Hair follicle dermal papilla cell (primary cell): ENCODE measurements around the gene LHB. TPM values are rescaled to one million over a fixed set of nuclear protein-coding genes. Genes with fewer than 3 reads are reported as not detected.

Source experiments
- small RNA-seq: library from RNA; depleted of rRNA; stranded (forward); fragments of <200 nt; gene quantifications from one replicate; pipeline ENCODE3, GENCODE V24; 2012
- total RNA-seq: library from RNA; depleted of rRNA; stranded (reverse); fragments of >200 nt; gene quantifications from 2 replicates; pipeline ENCODE4 v1.2.3, GENCODE V29; 2012

The LHB gene
- 0.49 and 0.61 TPM in 2 replicates for total RNA-seq

DNA sequence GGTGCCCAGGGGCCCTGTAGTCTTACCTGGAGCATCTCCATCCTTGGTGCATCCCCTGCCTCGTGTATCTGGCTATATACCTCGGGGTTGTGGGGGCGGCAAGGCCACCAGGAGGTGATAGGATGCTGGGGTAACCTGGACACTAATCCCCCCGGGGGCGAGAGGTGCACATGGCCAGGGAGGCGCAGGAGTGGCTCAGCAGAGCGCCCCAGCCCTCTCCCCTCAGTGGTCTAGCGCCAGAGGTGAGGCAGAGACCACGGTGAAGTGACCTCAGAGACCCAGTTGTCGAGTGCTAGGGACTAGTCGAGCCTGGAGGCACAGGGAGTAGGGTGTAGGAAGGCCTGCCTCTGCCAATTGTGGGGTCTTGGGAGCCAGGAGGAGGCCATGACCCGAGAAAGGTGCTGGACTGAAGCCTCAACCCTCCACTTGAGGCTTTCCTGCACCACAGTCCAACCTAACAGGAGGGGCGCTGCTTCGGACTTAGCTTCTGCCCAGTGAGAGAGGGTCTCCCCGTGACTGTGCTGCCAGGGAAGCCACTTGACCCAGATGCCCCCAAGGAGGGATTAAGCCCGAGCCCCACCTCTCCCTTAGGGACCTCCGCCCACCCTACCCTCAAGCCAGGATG is at the start of gene LHB:
TSS of gene LHB (minus strand) at position 51 of the 625 bp plus-strand sequence. CDS start at position 41, 10 bp downstream.

DNA sequence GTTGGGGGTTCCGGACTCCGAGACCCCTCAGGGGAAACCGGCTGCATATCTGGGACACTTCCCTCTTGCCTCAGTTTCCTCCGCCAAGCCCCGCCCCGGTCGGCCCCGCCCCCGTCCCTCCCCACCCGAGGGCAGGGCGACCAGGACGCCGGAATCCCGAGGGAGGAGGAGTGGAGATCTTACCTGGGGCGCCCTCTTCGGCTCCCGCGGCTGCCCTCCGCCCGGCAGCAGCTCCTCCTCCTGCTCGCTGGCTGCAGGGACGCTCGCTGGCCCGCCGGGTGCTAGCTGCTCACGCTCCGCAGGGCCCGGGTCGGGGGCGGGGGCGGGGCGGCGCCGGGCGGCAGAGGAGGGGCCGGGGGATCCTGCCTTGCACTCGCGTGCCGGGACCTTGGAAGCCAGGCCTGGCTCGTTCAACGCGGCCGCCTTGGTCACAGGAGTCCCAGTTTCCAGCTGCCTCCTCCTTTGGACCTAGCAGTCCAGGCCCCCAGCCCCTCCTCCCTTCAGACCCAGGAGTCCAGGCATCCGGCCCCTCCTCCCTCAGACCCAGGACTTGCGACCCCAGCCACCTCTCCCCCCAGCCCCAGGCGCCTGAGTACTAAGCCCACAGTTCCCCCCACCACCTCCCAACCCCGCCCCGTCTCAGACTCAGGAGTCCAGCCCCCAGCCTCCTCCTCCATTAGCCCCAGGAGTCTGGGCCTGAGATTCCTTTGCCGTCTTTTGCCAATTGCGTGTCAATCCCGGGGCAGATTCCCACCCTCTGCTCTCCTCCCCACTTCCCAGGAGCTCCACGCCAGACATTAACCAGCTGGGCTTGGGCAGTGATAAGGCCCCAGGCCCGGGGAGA is 48.1 kb upstream of the LHB start, which contains the start of gene NTF4:
TSS of gene NTF4 (minus strand) at position 51 of the 844 bp plus-strand sequence. CDS start 2,821 bp downstream, outside the sequence.

DNA sequence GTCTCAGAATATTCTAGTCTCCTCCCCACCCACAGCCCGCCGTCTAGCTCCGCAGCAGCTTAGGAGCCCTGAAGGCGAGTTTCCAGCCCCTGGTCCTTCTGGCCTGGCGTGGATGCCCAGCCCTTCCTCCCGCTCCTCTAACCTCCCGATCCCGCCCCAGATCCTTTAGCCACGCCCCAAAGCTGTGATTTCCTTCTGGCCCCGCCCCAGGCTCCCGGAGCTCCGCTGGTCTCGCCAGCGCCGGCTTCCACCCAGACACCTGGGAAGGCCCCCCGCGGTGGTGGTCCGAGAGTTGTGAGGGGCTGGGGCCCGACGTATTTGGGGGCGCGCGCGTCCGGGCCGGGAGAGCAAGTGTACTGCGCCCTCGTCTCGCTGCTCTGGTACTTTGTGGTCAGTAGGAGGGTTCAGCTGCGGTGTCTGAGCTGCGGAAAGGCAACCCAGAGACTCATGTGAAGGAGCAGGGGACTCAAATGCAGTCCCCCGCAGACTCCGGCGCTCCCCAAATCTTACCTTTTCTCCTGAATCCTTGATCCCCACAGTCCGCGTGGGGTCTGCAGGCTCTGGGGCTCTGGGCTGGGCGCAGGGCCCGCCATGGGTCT is 40.8 kb upstream of the LHB start, which contains the start of gene CGB7:
TSS of gene CGB7 (minus strand) at position 114 of the 599 bp plus-strand sequence. CDS start 2,374 bp downstream, outside the sequence.

DNA sequence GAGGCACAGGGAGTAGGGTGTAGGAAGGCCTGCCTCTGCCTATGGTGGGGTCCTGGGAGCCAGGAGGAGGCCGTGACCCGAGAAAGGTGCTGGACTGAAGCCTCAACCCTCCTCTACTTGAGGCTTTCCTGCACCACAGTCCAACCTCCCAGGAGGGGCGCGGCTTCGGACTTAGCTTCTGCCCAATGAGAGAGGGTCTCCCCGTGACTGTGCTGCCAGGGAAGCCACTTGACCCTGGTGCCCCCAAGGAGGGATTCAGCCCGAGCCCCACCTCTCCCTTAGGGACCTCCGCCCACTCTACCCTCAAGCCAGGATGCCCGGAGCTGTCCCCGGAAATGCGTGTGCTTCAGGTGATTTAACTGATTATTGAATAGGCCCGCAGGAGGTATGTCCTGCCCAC is 32.1 kb upstream of the LHB start, which contains the start of gene CGB8:
TSS of gene CGB8 (minus strand) at position 101 of the 400 bp plus-strand sequence. CDS start 372 bp downstream, outside the sequence.

DNA sequence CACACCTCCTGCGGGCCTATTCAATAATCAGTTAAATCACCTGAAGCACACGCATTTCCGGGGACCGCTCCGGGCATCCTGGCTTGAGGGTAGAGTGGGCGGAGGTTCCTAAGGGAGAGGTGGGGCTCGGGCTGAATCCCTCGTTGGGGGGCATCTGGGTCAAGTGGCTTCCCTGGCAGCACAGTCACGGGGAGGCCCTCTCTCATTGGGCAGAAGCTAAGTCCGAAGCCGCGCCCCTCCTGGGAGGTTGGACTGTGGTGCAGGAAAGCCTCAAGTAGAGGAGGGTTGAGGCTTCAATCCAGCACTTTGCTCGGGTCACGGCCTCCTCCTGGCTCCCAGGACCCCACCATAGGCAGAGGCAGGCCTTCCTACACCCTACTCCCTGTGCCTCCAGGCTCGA is 26.7 kb upstream of the LHB start, which contains the start of gene CGB5:
TSS of gene CGB5 (plus strand) at position 301 of the 400 bp plus-strand sequence. CDS start 362 bp downstream, outside the sequence.

DNA sequence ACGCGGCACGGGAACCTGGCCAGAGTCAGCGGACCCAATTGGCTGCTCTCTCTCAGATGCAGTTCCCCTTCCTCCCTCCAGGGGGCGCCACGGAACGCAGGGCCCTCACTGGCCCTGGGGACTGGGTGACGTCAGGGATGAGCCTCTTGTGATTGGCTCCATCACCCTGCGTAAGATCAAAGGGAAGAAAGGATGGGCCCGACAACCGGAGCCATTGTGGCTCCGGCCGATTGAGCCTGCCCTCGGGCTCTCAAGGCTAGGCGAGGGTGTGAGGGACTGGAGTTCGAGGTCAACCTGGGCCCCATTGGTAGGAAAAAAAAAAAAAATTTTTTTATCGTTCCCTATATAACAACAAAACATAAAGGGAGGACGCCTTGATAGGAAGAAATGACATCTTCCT is 19.9 kb upstream of the LHB start, which contains the start of gene CGB1:
TSS of gene CGB1 (minus strand) at position 81 of the 400 bp plus-strand sequence. CDS start 184 bp downstream, outside the sequence.

DNA sequence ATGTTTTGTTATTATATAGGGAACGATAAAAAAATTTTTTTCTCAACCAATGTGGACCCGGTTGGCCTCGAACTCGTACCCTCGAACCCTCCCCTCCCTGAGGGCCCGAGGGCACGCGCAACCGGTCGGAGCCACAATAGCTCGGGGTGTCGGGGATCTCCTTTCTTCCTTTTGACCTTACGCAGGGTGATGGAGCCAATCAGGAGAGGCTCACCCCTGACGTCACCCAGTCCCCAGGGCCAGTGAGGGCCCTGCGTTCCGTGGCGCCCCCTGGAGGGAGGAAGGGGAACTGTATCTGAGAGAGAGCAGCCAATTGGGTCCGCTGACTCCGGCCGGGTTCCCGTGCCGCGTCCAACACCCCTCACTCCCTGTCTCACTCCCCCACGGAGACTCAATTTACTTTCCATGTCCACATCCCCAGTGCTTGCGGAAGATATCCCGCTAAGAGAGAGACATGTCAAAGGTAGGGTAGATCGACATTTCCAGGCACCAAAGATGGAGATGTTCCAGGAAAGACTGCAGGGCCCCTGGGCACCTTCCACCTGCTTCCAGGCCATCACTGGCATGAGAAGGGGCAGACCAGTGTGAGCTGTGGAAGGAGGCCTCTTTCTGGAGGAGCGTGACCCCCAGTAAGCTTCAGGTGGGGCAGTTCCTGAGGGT is 14.9 kb upstream of the LHB start, which contains the start of gene CGB2:
TSS of gene CGB2 (plus strand) at position 249 of the 660 bp plus-strand sequence. CDS start at position 455, 206 bp downstream.

DNA sequence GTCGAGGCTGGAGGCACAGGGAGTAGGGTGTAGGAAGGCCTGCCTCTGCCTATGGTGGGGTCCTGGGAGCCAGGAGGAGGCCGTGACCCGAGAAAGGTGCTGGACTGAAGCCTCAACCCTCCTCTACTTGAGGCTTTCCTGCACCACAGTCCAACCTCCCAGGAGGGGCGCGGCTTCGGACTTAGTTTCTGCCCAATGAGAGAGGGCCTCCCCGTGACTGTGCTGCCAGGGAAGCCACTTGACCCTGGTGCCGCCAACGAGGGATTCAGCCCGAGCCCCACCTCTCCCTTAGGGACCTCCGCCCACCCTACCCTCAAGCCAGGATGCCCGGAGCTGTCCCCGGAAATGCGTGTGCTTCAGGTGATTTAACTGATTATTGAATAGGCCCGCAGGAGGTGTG is 7.3 kb upstream of the LHB start, which contains the start of gene CGB3:
TSS of gene CGB3 (minus strand) at position 101 of the 400 bp plus-strand sequence. CDS start 362 bp downstream, outside the sequence.

DNA sequence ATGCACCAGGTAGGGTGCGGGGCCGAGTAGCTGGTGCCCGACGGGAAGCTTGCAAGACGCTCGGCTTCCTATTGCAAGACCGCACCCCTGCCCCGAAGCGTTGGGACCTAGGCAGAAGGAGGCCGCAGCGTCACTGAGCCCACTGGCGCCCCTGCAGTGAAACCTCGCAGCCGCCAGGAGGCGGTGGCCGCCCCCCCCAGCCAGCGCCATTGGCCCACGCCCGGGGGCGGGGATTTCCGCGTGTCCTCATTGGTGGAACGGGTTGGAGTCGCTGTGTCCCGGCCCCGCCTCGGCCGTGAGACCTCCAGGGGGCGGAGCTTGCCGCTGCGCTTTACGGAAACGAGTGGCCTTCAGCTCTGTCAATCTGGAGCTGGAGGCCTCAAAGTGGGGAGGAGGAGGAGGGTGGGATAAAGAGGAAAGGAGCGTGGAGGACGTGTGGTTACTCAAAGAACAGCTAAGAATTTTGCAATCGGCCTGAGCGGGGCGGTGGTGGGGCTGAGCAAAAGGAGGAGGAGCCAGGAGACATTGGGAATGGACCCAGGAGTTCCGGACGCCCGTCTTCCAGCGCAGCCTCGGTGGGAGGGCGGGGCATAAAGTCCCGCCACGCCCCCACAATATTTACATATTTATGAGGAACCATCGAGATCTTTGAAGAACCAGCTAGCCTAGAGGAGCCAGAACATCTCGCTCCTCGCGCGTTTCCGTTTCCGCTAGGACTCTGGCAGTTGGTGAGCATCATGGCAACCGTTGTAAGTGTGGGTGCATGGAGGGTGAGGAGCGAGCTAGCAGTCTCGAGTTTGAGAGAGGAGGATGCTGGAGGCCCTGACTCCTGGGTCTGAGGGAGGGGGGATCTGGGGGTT is 23.5 kb downstream of the LHB start, which contains the start of the genes GYS1 and RUVBL2:
TSS of gene GYS1 (minus strand) at position 135 of the 860 bp plus-strand sequence. CDS start 197 bp downstream, outside the sequence.
TSS of gene RUVBL2 (plus strand) at position 713 of the 860 bp plus-strand sequence. CDS start at position 738, 25 bp downstream.

Small RNA genes lying within 50 kb of the gene (small RNA-seq; reads per million reads assigned to genes)
- gene MIR6798, result not detected

Other genes starting within 250 kb of the LHB start
- 33.6 and 34.4 TPM in 2 replicates for gene BCAT2, start 206.1 kb downstream of the LHB start, total RNA-seq
- 12.2 and 14.6 TPM in 2 replicates for gene HSD17B14, start 180.6 kb downstream of the LHB start, total RNA-seq
- gene PLEKHA4, start 148.5 kb downstream of the LHB start, total RNA-seq, result 15.7 and 20.8 TPM in 2 replicates
- 86.6 and 94.5 TPM in 2 replicates for gene PPP1R15A, start 144.7 kb downstream of the LHB start, total RNA-seq
- gene TULP2, start 118.3 kb downstream of the LHB start, total RNA-seq, result 0.12 and 0.16 TPM in 2 replicates
- gene NUCB1, start 116.8 kb downstream of the LHB start, total RNA-seq, result 269 and 313 TPM in 2 replicates
- gene DHDH, start 83.4 kb downstream of the LHB start, total RNA-seq, result not detected in 2 replicates
- gene BAX, start 62.2 kb downstream of the LHB start, total RNA-seq, result 66.0 and 84.5 TPM in 2 replicates
- gene FTL, start 51.8 kb downstream of the LHB start, total RNA-seq, result 3,530 and 3,694 TPM in 2 replicates
- 61.7 and 65.2 TPM in 2 replicates for gene GYS1, start 23.8 kb downstream of the LHB start, total RNA-seq
- gene RUVBL2, start 23.2 kb downstream of the LHB start, total RNA-seq, result 110 and 121 TPM in 2 replicates
- gene CGB3, start 7.2 kb upstream of the LHB start, total RNA-seq, result not detected in 2 replicates
- gene CGB2, start 14.8 kb upstream of the LHB start, total RNA-seq, result not detected in 2 replicates
- not detected in 2 replicates for gene CGB1, start 19.8 kb upstream of the LHB start, total RNA-seq
- 0.16 TPM in 1 of 2 replicates, not detected in the other for gene CGB5, start 26.8 kb upstream of the LHB start, total RNA-seq
- gene CGB8, start 32.0 kb upstream of the LHB start, total RNA-seq, result not detected in 2 replicates
- gene CGB7, start 40.7 kb upstream of the LHB start, total RNA-seq, result 0.16 TPM in 1 of 2 replicates, not detected in the other
- gene NTF4, start 47.7 kb upstream of the LHB start, total RNA-seq, result not detected in 2 replicates
- gene KCNA7, start 55.6 kb upstream of the LHB start, total RNA-seq, result not detected in 2 replicates
- 128 and 129 TPM in 2 replicates for gene SNRNP70, start 68.4 kb upstream of the LHB start, total RNA-seq
- gene LIN7B, start 97.3 kb upstream of the LHB start, total RNA-seq, result 5.2 and 6.0 TPM in 2 replicates
- 0.36 TPM in 1 of 2 replicates, not detected in the other for gene C19orf73, start 102.1 kb upstream of the LHB start, total RNA-seq
- gene PPFIA3, start 102.5 kb upstream of the LHB start, total RNA-seq, result 1.8 and 2.4 TPM in 2 replicates
- gene HRC, start 138.3 kb upstream of the LHB start, total RNA-seq, result not detected in 2 replicates
- 32.6 and 32.7 TPM in 2 replicates for gene TRPM4, start 140.7 kb upstream of the LHB start, total RNA-seq